GM19438 (cell line): ENCODE measurements around the gene SLC9A3.

Experiments
- ATAC-seq: cut with Tn5 transposase; IDR thresholded peaks from one replicate; pipeline ENCODE4 v1.9.1; 2021; ENCODE audit warnings: low read depth; ENCODE audit not compliant: unreplicated experiment

SLC9A3 gene

DNA sequence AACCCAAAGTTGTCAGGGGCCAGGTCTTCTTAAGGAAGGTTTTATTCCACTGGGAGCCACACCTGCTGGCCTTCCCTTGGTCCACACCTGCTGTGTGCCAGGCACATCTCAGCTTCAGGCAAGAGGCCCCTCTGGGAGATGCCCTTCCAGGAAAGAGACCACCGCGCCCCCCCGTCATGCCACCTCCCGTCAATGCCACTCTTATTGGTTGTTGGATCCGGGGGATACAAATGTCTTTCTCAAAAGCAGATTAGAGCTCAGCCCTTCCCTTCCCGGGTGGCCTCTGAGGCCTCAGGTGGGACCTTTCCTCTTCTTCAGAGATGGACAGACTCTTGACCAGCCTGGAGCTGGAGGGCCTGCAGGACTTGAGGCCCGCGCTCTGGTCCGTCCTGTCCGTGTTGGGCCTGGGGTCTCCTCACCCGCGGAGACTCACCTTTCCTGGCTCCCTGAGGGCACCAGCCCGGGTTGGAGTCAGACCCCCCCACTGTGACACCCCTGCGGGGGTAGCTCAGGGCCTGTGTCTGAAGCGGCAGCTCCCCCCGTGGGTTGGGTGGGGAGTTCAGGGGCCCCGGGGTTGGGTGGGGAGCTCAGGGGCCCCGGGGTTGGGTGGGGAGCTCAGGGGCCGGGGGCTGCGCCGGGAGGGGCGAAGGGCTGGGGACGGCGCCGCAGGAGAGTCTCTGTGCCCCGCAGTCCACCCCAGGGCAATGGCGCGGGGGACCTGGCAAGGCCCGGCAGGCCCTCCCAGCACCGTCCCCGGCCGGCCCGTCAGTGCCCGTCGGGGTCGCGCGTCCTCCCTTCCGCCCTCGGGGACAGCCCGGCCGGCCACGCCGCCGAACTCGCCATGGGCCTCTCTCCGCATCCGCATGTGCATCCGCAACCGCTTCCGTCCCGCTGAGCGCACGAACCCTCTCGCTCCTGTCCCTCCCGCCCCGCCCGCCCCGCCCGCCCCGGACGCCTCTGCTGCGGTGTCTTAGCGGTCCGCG is 3.7 kb upstream of the SLC9A3 start:
- ATAC-seq, result no peak

DNA sequence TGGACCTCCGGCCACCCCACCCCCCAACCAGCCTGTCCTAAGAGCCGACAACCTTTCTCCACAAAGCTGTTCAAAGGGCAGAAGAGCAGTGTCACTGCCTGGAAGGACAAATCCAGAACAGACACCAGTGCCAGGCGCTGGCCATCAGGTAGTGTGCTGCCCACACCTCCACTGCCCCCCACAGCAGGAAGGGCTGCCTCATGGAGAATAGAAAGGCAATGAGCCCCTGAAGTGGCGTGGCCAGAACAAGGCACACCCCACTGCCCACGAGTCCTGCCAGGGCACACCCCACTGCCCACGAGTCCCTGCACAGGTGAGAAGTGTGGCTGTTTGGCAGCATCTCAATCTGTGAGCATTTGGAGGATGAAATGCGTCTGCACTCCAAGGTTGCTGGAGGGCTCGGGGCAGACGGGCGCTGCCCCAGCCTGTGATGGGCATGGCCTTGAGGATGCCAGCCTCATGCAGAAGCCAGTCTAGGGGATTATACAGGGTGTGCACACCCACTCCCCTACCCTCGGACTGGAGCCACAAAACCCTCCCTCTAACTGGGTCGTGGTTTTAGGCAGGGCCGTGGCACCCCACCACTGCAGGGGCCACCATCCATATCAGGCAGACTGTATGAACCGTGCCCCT is 2.3 kb upstream of the SLC9A3 start:
- no peak for ATAC-seq

DNA sequence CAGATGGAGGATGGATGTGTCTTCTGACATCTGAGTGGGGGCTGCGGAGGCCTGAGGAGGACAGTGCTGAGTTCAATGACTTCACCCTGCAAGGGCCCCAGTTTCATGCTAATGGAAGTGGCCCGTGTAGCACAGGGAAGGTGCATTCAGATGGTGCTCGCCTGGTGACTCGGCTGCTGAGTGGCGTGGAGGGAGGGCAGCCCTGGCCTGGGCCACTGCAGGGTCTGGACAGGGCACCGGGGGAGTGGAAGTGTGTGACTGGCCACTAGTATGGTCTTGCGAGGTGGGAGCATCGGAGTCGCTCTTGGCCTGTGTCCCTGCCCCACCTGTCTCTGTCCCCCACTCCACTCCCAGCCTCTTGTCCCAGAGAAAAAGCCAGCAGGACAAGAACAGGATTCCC is 1.7 kb upstream of the SLC9A3 start:
- no peak for ATAC-seq

DNA sequence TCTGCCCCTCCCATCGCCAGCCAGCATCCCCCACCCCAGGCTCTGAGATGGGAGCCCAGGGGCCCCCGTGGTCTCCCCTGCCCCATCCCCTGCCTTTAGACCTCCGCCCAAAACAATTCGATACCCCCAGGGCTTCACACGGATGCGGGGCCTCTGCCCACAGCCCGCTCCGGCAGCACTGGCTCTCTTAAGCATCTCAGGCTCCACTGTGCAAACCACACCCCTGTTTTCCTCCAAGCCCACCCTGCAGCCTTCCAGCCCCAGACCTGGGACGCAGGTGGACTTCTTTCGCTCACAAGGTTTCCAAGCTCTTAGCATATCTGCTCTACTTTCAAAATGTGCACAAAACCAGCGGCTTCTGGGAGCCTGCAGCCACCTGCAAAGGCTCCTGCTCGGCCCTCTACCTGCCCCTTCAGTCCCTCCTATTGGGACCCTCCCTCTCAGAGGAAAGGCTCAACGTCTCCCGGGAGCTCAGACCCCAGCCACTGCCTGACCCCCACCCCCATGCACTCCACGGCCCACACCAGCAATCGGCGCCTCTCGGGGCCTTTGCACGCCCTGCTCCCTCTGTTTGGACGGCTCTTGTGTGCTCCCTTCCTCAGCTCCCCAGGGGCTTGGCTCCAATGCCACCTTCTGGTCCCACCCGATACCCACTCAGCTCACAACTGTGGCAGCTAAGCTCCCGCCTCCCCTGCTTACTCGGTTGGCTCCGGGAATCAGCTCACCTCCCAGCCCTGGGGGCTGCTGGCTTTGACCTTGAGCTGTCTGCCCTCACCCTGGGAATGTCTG is 918 bp upstream of the SLC9A3 start:
- no peak for ATAC-seq

DNA sequence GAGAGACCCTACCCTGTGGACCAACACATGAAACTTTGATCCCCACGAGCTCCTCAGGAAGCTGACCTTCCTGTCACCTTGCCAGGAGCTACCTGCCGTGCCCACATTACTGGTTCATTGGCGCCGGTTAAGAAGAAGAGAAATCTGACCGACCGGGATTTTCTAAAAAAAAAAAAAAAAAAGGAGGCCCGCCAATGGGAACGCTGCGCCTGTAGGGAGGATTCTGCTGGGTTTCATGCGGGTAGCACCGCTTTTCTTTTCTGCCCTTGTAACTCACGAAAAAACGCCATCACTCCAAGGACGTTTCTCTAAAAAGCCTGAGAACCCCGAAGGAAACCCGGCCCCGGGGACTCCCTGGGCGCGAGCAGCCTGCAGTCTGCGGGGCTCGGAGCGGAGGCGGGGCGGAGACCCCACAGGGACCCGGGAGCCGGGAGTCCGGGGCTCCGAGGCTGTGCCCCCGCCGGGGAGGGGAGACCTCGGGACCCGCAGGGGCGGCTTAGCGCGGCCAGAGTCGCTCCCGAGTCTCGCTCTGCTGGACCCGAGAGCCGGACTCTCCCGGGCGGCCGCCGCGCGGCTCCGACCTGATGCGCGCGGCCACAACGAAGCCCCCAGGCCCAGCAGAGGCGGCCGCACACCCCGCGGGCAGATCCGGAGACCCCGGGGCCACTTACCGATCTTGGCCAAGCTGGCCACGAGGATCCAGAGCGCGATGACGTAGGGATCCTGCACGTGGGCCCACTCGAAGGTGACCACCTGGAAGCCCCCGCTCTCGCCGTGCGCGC is 617 bp downstream of the SLC9A3 start:
- no peak for ATAC-seq

DNA sequence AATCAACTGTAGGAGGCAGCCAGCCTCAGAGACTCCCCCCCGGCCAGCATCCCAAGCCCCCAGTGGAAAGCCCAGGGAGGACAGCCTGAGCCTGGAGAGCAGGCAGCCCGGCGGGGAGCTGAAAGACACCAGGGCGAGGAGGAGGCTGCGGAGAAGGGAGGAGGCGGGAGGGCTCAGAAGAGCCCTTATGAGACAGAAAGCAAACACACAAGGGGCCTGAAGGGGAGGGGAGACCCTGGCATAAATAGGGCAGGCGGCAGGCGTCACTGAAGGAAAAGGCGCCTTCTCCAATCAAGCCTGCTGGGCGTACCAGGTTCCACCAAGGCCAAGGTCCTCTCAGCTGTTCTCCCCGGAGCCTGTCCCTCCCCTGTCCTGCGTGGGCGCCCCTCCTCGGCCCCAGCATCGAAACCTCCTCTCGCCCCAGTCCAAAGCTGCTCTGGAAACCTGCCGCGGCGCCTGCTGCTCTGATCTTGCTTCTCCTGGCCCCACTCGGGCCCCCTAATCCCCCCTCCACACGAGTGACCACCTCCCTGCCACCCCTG is 1.3 kb downstream of the SLC9A3 start:
- no peak for ATAC-seq

DNA sequence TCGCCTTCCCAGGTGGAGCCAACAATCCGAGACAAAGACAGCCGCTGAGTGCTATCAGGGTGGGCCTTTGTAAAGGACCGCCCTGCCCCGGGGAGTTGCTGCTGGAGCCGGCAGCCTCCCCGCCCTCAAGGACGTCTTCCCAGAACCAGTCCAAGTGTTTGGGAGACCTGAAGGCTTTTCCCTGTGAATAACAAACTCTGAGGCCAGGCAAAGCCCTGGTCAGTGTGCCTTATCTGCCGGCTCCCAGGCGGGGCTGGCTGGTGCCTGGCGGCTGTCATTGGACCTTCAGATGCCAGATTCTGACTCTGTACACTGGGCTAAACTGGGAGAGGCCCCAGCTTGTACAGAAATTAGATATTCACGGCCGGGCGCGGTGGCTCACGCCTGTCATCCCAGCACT is 2.1 kb downstream of the SLC9A3 start:
- no peak for ATAC-seq

DNA sequence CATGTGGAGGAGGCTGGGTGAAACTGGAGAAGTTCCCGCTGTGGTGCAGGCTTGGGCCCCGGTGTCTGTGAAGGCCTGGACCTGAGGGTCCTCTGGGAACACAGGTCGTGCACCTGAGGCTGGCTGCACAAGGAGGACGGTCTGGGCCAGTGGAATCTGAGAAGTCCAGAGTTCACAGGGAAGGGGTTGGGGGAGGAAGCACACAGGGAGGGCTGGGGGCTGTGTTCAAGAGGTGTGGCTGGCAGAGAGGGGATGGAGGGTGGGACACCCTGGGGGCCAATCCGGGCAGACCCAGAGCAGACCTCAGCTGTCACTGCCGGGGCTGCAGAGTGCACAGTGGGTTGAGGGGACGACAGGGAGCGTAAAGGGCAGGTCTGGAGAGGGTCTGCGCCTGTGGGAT is 2.6 kb downstream of the SLC9A3 start:
- no peak for ATAC-seq

DNA sequence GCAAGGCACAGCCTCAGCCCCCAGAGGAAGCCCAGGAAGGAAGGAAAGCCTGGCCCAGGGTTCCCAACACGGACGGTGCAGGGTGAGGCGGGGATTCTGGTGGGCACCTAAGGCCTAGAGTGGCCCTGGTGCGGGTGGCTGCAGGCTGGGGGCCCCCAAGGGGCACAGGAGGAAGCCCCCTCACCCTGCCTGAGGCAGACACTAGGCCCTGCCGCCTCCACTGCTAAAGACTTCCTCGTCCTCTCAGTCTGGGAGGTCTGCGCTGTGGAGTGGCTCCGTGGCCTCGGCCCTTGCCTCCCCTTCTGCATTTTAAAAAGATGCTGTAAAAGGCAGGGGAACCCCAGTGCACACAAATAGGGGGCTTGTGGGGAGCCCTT is 3.4 kb downstream of the SLC9A3 start:
- no peak for ATAC-seq

DNA sequence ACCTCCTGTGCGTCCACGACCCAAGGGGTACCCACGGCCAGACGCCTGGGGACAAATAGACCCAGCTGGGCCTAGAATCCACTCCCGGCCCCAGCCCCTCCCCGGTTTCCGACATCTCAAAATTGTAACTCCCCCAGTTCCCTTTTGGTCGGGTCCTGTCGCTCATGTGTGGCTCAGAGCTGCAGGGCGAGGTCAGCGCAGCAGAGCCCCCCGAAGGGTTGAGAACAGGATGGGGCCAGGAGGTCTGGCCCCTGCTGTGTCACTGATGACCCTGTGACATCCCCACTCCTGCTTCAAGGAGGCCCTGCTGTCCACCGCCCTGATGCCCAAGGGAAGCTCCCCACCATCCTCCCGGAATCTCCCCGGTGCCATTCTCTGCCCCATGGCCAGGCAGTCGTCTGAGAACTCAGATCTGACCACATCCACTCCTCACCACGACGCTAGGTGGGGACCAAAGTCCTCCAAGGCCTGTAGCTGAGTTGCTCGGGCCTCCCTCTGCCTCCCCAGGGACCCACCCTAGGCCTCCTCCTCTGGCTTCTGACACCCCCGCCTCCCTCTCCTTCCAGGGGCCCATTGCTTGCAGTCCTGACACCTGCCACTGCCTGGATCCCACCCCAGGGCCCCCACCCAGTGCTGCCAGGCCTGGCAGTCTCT is 3.9 kb downstream of the SLC9A3 start:
- no peak for ATAC-seq

DNA sequence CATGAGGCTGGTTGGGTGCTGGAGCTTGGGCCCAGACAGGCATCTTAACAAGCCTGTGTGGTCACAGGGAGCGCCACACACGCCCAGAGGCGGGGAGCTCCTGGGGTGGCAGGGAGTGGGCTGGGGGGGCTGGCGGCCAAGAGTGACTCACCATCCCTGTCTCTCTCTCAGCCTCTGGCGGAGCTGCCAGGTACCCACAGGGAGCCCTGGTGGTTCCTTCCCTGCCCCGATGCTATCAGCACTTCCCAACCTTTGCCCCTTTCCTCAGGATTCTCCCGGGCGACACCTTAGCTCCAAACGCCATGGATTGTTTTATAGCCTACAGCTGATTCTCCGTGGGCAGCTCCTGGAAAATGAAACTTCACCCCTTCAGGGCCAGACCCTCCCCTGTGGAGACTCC is 5.5 kb downstream of the SLC9A3 start:
- ATAC-seq, result no peak

DNA sequence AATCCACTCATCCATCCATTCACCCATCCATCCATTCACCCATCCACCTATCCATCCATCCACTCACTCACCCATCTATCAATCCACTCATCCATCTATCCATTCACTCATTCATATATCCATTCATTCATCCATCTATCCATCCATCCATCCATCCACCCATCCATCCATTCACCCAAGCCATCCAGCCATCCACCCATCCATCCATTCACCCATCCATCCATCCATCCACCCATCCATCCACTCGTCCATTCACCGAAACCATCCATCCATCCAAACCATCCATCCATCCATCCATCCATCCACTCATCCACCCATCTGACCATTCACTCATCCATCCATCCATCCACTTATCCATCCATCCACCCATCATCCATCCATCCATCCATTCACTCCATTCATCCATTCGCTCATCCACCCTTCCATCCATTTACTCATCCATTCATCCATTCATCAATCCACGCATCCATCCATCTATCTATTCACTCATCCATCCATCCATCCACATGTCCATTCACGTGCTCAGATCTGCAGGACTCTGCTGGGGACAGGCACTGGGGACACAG is 6.6 kb downstream of the SLC9A3 start:
- no peak for ATAC-seq

DNA sequence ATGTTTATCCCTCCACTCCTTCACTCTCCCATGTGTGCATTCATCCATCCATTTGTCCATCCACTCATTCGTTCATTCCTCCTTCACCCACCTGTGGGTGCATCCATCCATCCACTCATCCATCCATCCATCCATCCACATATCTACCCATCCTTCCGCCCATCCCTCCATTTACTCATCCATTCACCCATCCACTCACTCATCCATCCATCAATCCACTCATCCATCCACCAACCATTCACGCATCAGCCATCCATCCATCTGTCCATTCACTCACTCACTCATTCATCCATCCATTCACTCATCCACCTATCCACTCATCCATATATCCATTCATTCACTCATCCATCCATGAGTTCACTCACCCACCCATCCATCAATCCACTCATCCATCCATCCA is 7.3 kb downstream of the SLC9A3 start:
- ATAC-seq, result no peak

DNA sequence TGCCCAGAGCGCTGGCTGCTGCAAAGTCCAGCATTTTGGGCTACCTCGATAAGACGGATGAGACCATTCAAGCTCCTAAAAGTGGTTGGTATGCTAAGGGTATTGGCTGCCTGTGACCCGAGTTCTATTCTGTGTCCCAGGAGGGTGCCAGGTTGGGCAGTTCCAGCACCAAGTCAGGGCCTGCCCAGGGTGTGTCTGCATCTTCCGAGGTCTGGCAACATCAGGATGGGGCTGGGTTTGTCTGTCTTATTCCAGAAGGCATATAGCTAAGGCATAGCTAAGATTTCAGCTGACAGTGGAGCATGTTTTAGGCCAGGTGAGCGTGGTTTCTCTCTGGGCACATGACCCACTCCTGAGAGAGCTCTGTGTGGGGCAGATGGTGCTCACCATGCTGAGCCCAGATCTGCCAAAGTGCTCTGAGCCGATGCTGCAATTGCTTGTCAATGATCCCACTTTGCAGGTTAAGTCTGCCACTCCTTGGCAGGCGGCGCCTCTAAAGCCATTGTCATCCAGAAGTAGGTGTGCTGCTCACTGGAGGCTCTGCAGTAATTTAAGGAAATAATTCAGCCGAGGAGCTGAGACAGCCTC is 7.8 kb downstream of the SLC9A3 start:
- no peak for ATAC-seq

DNA sequence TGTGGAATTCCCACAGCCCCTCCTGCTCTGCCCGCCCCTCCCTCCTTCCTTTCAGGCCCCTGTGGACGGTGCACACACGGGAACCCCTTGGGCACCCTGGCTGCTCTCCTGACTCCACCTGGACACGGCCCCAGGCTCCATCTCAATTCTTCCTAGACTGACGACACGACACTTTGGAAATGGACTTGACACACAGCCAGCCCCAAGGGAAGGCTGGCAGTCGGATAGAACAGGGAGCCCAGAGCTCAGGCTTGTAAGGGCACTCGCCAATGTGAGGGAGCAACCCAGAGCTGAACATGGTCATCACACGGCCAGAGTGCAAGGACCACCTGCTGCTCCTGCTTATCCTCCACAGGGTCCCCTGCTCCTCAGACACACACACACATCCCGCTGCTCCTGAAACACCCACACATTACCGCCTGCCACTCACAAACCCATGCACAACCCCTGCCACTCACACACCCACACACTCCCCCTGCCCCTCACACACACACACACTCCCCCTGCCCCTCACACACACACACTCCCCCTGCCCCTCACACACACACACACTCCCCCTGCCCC is 8.9 kb downstream of the SLC9A3 start:
- no peak for ATAC-seq

DNA sequence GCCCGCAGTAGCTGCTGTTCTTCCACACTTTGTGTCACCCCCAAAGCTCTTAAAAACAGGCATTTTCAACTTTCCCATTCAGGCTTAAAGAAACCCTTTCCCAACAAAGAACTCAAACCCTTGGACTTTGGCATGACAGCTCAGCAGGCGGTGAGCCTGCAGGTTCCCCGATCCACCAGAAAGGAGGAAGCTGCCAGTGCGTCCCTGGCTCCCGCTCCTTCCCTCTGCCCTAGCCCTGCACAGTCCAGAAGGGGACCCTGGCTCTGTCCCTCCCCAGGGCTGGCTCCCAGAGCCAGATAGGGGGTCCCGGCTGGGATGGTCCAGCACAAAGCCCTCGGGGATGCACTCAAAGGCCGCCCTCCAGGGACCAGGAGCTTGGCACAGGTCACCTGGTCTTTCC is 9.6 kb downstream of the SLC9A3 start:
- ATAC-seq, result no peak

DNA sequence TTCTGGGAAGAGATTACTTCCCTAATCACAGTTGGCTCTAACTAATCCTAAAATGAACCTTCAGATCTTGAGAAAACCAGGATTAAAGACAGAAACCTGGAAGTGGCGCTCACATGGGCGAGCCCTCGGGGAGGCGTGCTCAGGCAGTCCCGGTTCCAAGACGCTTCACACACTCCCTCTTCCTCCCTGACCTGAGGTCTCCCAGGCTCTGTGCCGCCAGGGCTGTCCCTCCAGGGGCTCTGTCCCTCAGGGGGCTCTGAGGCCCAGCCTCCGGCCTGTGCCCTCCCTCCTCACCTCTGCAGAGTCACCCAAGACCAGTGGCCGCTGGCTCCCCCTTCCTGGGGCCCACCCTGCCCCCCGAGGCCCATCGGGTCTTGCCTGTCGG is 10.2 kb downstream of the SLC9A3 start:
- ATAC-seq, result no peak

DNA sequence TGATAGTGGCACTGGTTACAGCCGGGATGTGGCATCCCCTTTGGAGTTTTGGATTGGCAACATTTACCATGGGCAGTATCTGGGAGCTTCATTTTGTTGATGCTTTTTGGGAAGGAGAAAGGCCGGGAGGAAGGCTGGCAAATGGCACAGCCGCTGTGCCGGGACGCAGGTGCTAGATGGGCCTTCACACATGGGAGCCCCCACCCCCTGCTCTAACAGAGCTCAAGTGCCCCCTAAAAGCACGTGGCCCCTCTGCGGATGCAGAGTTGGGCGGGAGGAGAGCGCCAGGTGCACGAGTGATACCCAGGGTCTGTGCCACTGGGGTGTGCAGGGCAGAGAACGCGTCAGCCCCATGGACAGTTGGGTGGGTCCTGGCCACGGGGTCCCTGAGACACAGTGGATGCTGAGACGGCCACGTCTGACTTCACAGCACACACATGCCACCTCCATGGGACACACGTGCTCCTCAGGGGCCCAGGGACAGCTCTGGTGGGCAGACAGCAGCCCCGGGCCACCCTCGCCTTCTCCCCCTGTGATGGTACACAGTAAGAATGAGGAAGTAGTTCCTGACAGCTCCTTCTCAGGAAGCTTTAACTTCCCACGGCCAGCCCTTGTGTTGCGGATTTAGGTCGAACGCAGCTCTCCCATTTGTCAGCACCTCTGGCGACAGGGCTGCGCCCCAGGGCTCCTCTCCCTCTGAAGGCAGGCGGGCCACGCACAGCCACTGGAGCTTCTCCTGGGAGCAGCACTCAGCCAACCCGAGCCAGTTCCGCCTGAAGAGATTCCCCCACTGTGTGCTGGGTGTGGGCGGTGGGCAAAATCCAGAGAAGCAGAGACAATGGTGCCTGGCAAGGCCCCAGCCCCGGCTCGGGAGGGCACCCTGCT is 10.8 kb downstream of the SLC9A3 start:
- no peak for ATAC-seq
